ENCODE data around the gene PARVB.

DNA sequence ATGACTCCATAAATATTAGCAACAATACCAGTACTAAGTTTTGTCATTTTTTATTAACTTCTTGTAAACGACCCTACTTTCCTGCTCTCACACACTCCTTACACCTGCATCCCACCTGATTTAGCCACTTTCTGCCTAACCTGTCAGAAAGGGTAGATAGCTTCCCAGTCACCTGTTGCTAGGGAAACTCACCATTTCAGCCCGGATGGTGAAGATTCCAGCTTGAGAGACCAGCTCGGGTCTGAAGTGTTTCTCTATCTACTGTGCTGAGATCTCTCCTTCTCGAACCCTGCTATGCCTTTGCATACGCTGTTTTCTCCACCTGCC, 156.6 kb downstream of the PARVB start, which contains the start of gene PARVG:
- no peak for TF ChIP-seq EZH2 (IDR thresholded peaks at IDR 0.05; ENCODE audit: borderline replicate concordance, low read length)
- TF ChIP-seq, protein P1, sequence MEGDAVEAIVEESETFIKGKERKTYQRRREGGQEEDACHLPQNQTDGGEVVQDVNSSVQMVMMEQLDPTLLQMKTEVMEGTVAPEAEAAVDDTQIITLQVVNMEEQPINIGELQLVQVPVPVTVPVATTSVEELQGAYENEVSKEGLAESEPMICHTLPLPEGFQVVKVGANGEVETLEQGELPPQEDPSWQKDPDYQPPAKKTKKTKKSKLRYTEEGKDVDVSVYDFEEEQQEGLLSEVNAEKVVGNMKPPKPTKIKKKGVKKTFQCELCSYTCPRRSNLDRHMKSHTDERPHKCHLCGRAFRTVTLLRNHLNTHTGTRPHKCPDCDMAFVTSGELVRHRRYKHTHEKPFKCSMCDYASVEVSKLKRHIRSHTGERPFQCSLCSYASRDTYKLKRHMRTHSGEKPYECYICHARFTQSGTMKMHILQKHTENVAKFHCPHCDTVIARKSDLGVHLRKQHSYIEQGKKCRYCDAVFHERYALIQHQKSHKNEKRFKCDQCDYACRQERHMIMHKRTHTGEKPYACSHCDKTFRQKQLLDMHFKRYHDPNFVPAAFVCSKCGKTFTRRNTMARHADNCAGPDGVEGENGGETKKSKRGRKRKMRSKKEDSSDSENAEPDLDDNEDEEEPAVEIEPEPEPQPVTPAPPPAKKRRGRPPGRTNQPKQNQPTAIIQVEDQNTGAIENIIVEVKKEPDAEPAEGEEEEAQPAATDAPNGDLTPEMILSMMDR (IDR thresholded peaks at IDR 0.05; ENCODE audit: low read length) = no peak

Data from OCI-LY1 (cell line).